ENCODE data around the gene SNRNP48.

GRCh38 chr6:7540595-7540994 lies 49.4 kb upstream of the SNRNP48 start:
- TF ChIP-seq POLR2A (IDR thresholded peaks at IDR 0.05) (no peak), POLR2AphosphoS5 (IDR thresholded peaks at IDR 0.05) (no peak)
- TF ChIP-seq, protein P1, sequence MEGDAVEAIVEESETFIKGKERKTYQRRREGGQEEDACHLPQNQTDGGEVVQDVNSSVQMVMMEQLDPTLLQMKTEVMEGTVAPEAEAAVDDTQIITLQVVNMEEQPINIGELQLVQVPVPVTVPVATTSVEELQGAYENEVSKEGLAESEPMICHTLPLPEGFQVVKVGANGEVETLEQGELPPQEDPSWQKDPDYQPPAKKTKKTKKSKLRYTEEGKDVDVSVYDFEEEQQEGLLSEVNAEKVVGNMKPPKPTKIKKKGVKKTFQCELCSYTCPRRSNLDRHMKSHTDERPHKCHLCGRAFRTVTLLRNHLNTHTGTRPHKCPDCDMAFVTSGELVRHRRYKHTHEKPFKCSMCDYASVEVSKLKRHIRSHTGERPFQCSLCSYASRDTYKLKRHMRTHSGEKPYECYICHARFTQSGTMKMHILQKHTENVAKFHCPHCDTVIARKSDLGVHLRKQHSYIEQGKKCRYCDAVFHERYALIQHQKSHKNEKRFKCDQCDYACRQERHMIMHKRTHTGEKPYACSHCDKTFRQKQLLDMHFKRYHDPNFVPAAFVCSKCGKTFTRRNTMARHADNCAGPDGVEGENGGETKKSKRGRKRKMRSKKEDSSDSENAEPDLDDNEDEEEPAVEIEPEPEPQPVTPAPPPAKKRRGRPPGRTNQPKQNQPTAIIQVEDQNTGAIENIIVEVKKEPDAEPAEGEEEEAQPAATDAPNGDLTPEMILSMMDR (IDR thresholded peaks at IDR 0.05): no peak

Measured in breast epithelium (tissue), 3 donors.